SJCRH30 (cell line): ENCODE data around the gene SORBS1. TPM values are rescaled to one million over a fixed set of nuclear protein-coding genes. Genes with fewer than 3 reads are reported as not detected.
A peak's percentile ranks its signal among the peaks of the same experiment; 100 is the strongest.

Experiments used
- DNase-seq, 2 experiments: peaks; one replicate each; pipeline ENCODE4 v3.0.0-alpha.2; 2015 to 2020
- H3K27ac ChIP-seq: fragments of 250-450 bp; sonication (Bioruptor Pico); 2 replicates; pipeline ENCODE4 v1.5.1; 2020; ENCODE audit warnings: mild to moderate bottlenecking, moderate library complexity
- H3K27me3 ChIP-seq: fragments of 250-450 bp; sonication (Bioruptor Pico); 2 replicates; pipeline ENCODE4 v1.5.1; 2020; ENCODE audit warnings: mild to moderate bottlenecking, moderate library complexity
- H3K36me3 ChIP-seq: fragments of 250-450 bp; sonication (Bioruptor Pico); 2 replicates; pipeline ENCODE4 v1.5.1; 2020; ENCODE audit warnings: mild to moderate bottlenecking, moderate library complexity
- H3K4me1 ChIP-seq: fragments of 250-450 bp; sonication (Bioruptor Pico); 2 replicates; pipeline ENCODE4 v1.5.1; 2020; ENCODE audit warnings: mild to moderate bottlenecking, moderate library complexity
- H3K4me3 ChIP-seq: fragments of 250-450 bp; sonication (Bioruptor Pico); 2 replicates; pipeline ENCODE4 v1.5.1; 2020; ENCODE audit warnings: mild to moderate bottlenecking, moderate library complexity
- H3K9me3 ChIP-seq: fragments of 250-450 bp; sonication (Bioruptor Pico); replicated peaks from 2 replicates; pipeline ENCODE4 v1.5.1; 2020; ENCODE audit warnings: mild to moderate bottlenecking, moderate library complexity
- total RNA-seq: library from RNA; depleted of rRNA; stranded (reverse); fragments of >200 nt; shearing (Covaris generic); gene quantifications from 2 replicates; pipeline ENCODE4 v1.2.3, GENCODE V29; 2014; rRNA removed

The SORBS1 gene
- total RNA-seq: 12.8 and 17.1 TPM in 2 replicates

GRCh38 chr10:95561177-95561863 is at the start of gene SORBS1:
SORBS1 (minus strand) TSS chr10:95561371; CDS start chr10:95441135, 120,236 bp downstream.
- DNase-seq: peak; percentile 93 to 95
- H3K9me3 ChIP-seq: no peaks in the 10 kb centered on the region
- H3K4me3 ChIP-seq: peak within 1 kb of the TSS; percentile 85
- H3K27me3 ChIP-seq: no peaks in the 10 kb centered on the region
- H3K27ac ChIP-seq: peak within 1 kb of the TSS; percentile 39; the same call in 1 of the 2 replicates
- H3K4me1 ChIP-seq: no peaks in the 10 kb centered on the region
- H3K36me3 ChIP-seq: no peaks in the 10 kb centered on the region

GRCh38 chr10:95610727-95611126 is 49.6 kb upstream of the SORBS1 start:
- H3K4me1 ChIP-seq: no peaks in the 10 kb centered on the region
- no peak overlapping the region for H3K4me3 ChIP-seq
- H3K27ac ChIP-seq: no peak overlapping the region
- no peaks in the 10 kb centered on the region for H3K27me3 ChIP-seq
- no peaks in the 10 kb centered on the region for H3K9me3 ChIP-seq
- peaks cover 28% of the 10 kb centered on the region for H3K36me3 ChIP-seq
- DNase-seq: no peak

- DNase-seq: no peak
- Histone ChIP-seq H3K27ac (no peak overlapping the region), H3K36me3 (peaks cover 14% of the 10 kb centered on the region; the same call in 1 of the 2 replicates), H3K27me3 (no peaks in the 10 kb centered on the region), H3K9me3 (no peaks in the 10 kb centered on the region), H3K4me1 (no peaks in the 10 kb centered on the region), H3K4me3 (no peak overlapping the region)
Measured at GRCh38 chr10:95606922-95607321, 45.8 kb upstream of the SORBS1 start.

GRCh38 chr10:95605163-95605562 is 44.0 kb upstream of the SORBS1 start:
- no peaks in the 10 kb centered on the region for H3K27me3 ChIP-seq
- H3K27ac ChIP-seq: no peak overlapping the region
- H3K9me3 ChIP-seq: no peaks in the 10 kb centered on the region
- H3K4me1 ChIP-seq: no peaks in the 10 kb centered on the region
- H3K4me3 ChIP-seq: no peak overlapping the region
- no peak for DNase-seq
- H3K36me3 ChIP-seq: peaks cover 7% of the 10 kb centered on the region; the same call in 1 of the 2 replicates

GRCh38 chr10:95604630-95605029 is 43.5 kb upstream of the SORBS1 start:
- Histone ChIP-seq H3K36me3 (0 out of 2 replicates have a peak, but pooled peaks cover 4% of the 10 kb centered on the region), H3K4me3 (no peak overlapping the region), H3K27me3 (no peaks in the 10 kb centered on the region), H3K27ac (no peak overlapping the region), H3K4me1 (no peaks in the 10 kb centered on the region), H3K9me3 (no peaks in the 10 kb centered on the region)
- DNase-seq: no peak

- H3K27ac ChIP-seq: no peak overlapping the region
- no peaks in the 10 kb centered on the region for H3K9me3 ChIP-seq
- no peak overlapping the region for H3K4me3 ChIP-seq
- H3K36me3 ChIP-seq: 0 out of 2 replicates have a peak, but pooled peaks cover 4% of the 10 kb centered on the region
- H3K27me3 ChIP-seq: no peaks in the 10 kb centered on the region
- DNase-seq: no peak
- no peaks in the 10 kb centered on the region for H3K4me1 ChIP-seq
Measured at GRCh38 chr10:95602382-95602781, 41.2 kb upstream of the SORBS1 start.

- Histone ChIP-seq H3K27ac (no peak overlapping the region), H3K36me3 (no peaks in the 10 kb centered on the region), H3K4me3 (no peak overlapping the region), H3K4me1 (no peaks in the 10 kb centered on the region), H3K27me3 (no peaks in the 10 kb centered on the region), H3K9me3 (no peaks in the 10 kb centered on the region)
- peak; percentile 69 to 88 for DNase-seq
Measured at GRCh38 chr10:95601116-95601719, 40.0 kb upstream of the SORBS1 start.

GRCh38 chr10:95600158-95600557 is 39.0 kb upstream of the SORBS1 start:
- DNase-seq: peak in 1 of 2 experiments; percentile 5
- Histone ChIP-seq H3K27me3 (no peaks in the 10 kb centered on the region), H3K9me3 (no peaks in the 10 kb centered on the region), H3K4me1 (no peaks in the 10 kb centered on the region), H3K4me3 (no peak overlapping the region), H3K27ac (no peak overlapping the region), H3K36me3 (no peaks in the 10 kb centered on the region)

- Histone ChIP-seq H3K36me3 (no peaks in the 10 kb centered on the region), H3K4me1 (no peaks in the 10 kb centered on the region), H3K27me3 (no peaks in the 10 kb centered on the region), H3K27ac (no peak overlapping the region), H3K9me3 (no peaks in the 10 kb centered on the region), H3K4me3 (no peak overlapping the region)
- DNase-seq: no peak
Measured at GRCh38 chr10:95597788-95598187, 36.6 kb upstream of the SORBS1 start.

- Histone ChIP-seq H3K27ac (no peak overlapping the region), H3K4me3 (no peak overlapping the region), H3K9me3 (no peaks in the 10 kb centered on the region), H3K27me3 (no peaks in the 10 kb centered on the region), H3K4me1 (no peaks in the 10 kb centered on the region), H3K36me3 (no peaks in the 10 kb centered on the region)
- DNase-seq: no peak
Measured at GRCh38 chr10:95588025-95588424, 26.9 kb upstream of the SORBS1 start.

- H3K36me3 ChIP-seq: no peaks in the 10 kb centered on the region
- no peaks in the 10 kb centered on the region for H3K9me3 ChIP-seq
- no peaks in the 10 kb centered on the region for H3K4me1 ChIP-seq
- H3K27me3 ChIP-seq: no peaks in the 10 kb centered on the region
- H3K27ac ChIP-seq: no peak overlapping the region
- no peak overlapping the region for H3K4me3 ChIP-seq
- DNase-seq: no peak
Measured at GRCh38 chr10:95579835-95580535, 18.8 kb upstream of the SORBS1 start.

GRCh38 chr10:95579292-95579691 is 18.1 kb upstream of the SORBS1 start:
- DNase-seq: no peak
- Histone ChIP-seq H3K27me3 (no peaks in the 10 kb centered on the region), H3K36me3 (no peaks in the 10 kb centered on the region)

GRCh38 chr10:95578619-95579018 is 17.4 kb upstream of the SORBS1 start:
- H3K4me3 ChIP-seq: no peak overlapping the region
- no peaks in the 10 kb centered on the region for H3K9me3 ChIP-seq
- H3K36me3 ChIP-seq: no peaks in the 10 kb centered on the region
- DNase-seq: no peak
- no peak overlapping the region for H3K27ac ChIP-seq
- no peaks in the 10 kb centered on the region for H3K27me3 ChIP-seq
- no peaks in the 10 kb centered on the region for H3K4me1 ChIP-seq

More at GRCh38 chr10:95579292-95579691, 18.1 kb upstream of the SORBS1 start:
- Histone ChIP-seq H3K4me1 (no peaks in the 10 kb centered on the region), H3K4me3 (no peak overlapping the region), H3K27ac (no peak overlapping the region), H3K9me3 (no peaks in the 10 kb centered on the region)

- no peak for DNase-seq
- no peak overlapping the region for H3K27ac ChIP-seq
- H3K4me3 ChIP-seq: no peak overlapping the region
- H3K27me3 ChIP-seq: no peaks in the 10 kb centered on the region
- H3K36me3 ChIP-seq: no peaks in the 10 kb centered on the region
- no peaks in the 10 kb centered on the region for H3K4me1 ChIP-seq
- no peaks in the 10 kb centered on the region for H3K9me3 ChIP-seq
Measured at GRCh38 chr10:95574649-95575365, 13.6 kb upstream of the SORBS1 start.
